Activated naive CD4-positive, alpha-beta T cell treated with anti-CD3 and anti-CD28 coated beads, Interleukin-2, amount 10 ng/mL, durations not matched to agents 7 days and 5 days (primary cell): Measurements from ENCODE around the gene RYR2.
"Not testable (repeated sequence)": the region's sequence is repeated elsewhere in the genome, so short reads cannot be mapped to it uniquely, and the experiment has no call there.

Experiments
- CTCF ChIA-PET: fragments of 350-600 bp; sonication (Branson Sonifier 250); formaldehyde crosslinking; loops from one replicate; lab custom pipeline; 2021; ENCODE audit warnings: antibody characterized with exemption; lab: Charles Lee
- DNase-seq: peaks from one replicate; pipeline ENCODE4 v3.0.0-alpha.2; 2020
- H3K27ac Mint-ChIP-seq: one replicate; pipeline ENCODE4 v1.8.0; 2021; ENCODE audit warnings: mild to moderate bottlenecking, moderate library complexity, mixed read lengths
- H3K27me3 Mint-ChIP-seq: one replicate; pipeline ENCODE4 v1.8.0; 2021; ENCODE audit warnings: mild to moderate bottlenecking, mixed read lengths
- H3K36me3 Mint-ChIP-seq: one replicate; pipeline ENCODE4 v1.8.0; 2021; ENCODE audit warnings: mixed read lengths
- H3K4me1 Mint-ChIP-seq: one replicate; pipeline ENCODE4 v1.8.0; 2021; ENCODE audit warnings: mixed read lengths
- H3K4me3 Mint-ChIP-seq: one replicate; pipeline ENCODE4 v1.8.0; 2021; ENCODE audit warnings: mild to moderate bottlenecking, moderate library complexity, mixed read lengths
- H3K9me3 Mint-ChIP-seq: one replicate; pipeline ENCODE4 v1.8.0; 2021; ENCODE audit warnings: mixed read lengths

RYR2 gene

GRCh38 chr1:237232501-237232900, 190.5 kb downstream of the RYR2 start:
- no peak overlapping the region for H3K4me3 Mint-ChIP-seq
- no peak overlapping the region for H3K27ac Mint-ChIP-seq
- no peaks in the 10 kb centered on the region for H3K9me3 Mint-ChIP-seq
- no peaks in the 10 kb centered on the region for H3K4me1 Mint-ChIP-seq
- H3K36me3 Mint-ChIP-seq: no peaks in the 10 kb centered on the region
- DNase-seq: no peak
- CTCF ChIA-PET: no interaction called here
- no peaks in the 10 kb centered on the region for H3K27me3 Mint-ChIP-seq

DNA sequence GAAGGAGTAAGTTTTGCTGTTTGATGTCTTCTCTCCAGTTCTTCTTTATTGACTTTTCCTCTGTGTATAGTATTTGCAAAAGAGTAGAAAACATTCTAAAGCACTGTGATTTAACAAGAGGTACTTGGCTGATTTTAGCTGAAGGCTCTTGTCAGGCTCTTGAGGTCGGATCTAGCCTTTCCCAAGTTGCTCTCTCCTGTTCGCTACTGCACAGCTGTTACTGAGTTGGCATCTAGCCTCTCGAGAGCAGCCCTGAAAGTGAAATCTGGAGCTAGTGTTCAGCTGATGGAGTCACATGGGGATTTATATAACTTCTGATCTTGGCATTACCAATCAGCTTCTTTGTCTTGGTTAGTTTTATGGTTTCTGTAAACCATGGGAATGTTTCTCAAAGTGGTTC, 193.1 kb downstream of the RYR2 start:
- H3K4me1 Mint-ChIP-seq: no peaks in the 10 kb centered on the region
- CTCF ChIA-PET: no interaction called here
- H3K27ac Mint-ChIP-seq: no peak overlapping the region
- DNase-seq: no peak
- H3K27me3 Mint-ChIP-seq: no peaks in the 10 kb centered on the region
- H3K36me3 Mint-ChIP-seq: no peaks in the 10 kb centered on the region
- H3K9me3 Mint-ChIP-seq: no peaks in the 10 kb centered on the region
- H3K4me3 Mint-ChIP-seq: no peak overlapping the region

DNA sequence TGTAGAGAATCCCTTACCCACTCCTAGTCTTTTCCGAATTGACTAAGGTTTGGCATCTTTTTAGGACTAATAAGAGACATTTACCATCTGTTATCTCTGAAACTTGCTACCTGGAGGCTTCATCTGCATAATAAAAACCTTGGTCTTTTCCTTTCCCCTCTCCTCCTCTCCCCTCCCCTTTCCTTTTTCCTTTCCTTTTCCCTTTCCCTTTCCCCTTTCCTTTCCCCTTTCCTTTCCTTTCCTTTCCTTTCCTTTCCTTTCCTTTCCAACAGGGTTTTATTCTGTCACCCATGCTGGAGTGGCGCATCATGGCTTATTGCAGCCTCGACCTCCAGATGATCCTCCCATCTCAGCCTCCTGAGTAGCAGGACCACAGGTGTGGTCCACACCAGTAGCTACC, 195.7 kb downstream of the RYR2 start:
- H3K27ac Mint-ChIP-seq: no peak overlapping the region
- no peaks in the 10 kb centered on the region for H3K27me3 Mint-ChIP-seq
- no peak for DNase-seq
- H3K9me3 Mint-ChIP-seq: no peaks in the 10 kb centered on the region
- H3K4me3 Mint-ChIP-seq: no peak overlapping the region
- CTCF ChIA-PET: no interaction called here
- no peaks in the 10 kb centered on the region for H3K4me1 Mint-ChIP-seq
- no peaks in the 10 kb centered on the region for H3K36me3 Mint-ChIP-seq

DNA sequence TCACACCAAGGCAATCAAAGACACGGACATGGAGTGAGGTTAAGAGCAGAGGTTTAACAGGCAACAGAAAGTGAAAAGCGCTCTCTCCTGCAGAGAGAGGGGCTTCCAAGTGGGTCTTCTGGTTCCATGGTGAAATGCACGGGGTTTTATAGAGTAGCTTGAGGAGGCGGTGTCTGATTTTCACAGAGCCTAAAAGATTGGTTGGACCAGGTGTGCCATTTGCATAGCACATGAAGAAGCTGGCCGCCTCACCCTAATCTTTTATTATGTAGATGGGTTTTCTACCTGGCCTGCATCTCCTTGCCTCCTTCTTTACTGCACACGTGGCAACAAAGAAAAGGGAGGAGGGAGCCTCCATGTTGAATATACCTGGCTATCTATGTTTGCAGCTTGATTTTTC, 197.3 kb downstream of the RYR2 start:
- no peak for DNase-seq
- Mint-ChIP-seq H3K36me3 (no peaks in the 10 kb centered on the region), H3K4me1 (no peaks in the 10 kb centered on the region), H3K4me3 (no peak overlapping the region), H3K27ac (no peak overlapping the region), H3K27me3 (no peaks in the 10 kb centered on the region), H3K9me3 (no peaks in the 10 kb centered on the region)
- CTCF ChIA-PET: no interaction called here

DNA sequence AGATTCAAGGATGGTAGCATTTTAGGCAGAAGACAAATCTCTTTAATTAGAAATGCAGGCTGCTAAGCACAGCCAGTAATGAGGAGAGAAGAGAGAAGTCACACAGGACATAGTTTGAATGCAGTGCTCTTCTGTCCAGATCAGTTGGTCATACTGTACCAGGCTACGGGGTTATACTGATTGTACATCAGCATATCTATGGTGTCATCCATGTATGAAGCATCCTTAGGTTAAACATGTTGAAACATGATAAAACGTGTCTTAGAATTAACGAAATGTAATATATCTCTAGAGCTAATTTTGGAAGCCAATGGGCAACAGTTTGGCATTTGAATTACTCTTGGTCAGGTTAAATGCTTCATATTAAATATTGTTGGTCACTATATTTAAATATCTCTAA, 199.1 kb downstream of the RYR2 start:
- Mint-ChIP-seq H3K27ac (no peak overlapping the region), H3K9me3 (no peaks in the 10 kb centered on the region), H3K4me1 (no peaks in the 10 kb centered on the region), H3K36me3 (no peaks in the 10 kb centered on the region), H3K27me3 (no peaks in the 10 kb centered on the region), H3K4me3 (no peak overlapping the region)
- CTCF ChIA-PET: no interaction called here
- no peak for DNase-seq

- H3K4me3 Mint-ChIP-seq: no peak overlapping the region
These were observed 202.8 kb downstream of the RYR2 start for GRCh38 chr1:237244778-237245177.

GRCh38 chr1:237247442-237247841, 205.5 kb downstream of the RYR2 start:
- Mint-ChIP-seq H3K4me1 (no peaks in the 10 kb centered on the region), H3K27ac (no peak overlapping the region), H3K36me3 (no peaks in the 10 kb centered on the region), H3K27me3 (no peaks in the 10 kb centered on the region), H3K9me3 (no peaks in the 10 kb centered on the region), H3K4me3 (no peak overlapping the region)
- DNase-seq: no peak
- CTCF ChIA-PET: no interaction called here

More at GRCh38 chr1:237244778-237245177, 202.8 kb downstream of the RYR2 start:
- H3K4me1 Mint-ChIP-seq: no peaks in the 10 kb centered on the region
- CTCF ChIA-PET: no interaction called here
- no peak for DNase-seq
- H3K27ac Mint-ChIP-seq: no peak overlapping the region
- no peaks in the 10 kb centered on the region for H3K9me3 Mint-ChIP-seq
- H3K27me3 Mint-ChIP-seq: no peaks in the 10 kb centered on the region
- no peaks in the 10 kb centered on the region for H3K36me3 Mint-ChIP-seq

GRCh38 chr1:237249120-237249519, 207.1 kb downstream of the RYR2 start:
- Mint-ChIP-seq H3K27ac (no peak overlapping the region), H3K4me1 (no peaks in the 10 kb centered on the region), H3K9me3 (no peaks in the 10 kb centered on the region), H3K36me3 (no peaks in the 10 kb centered on the region), H3K27me3 (no peaks in the 10 kb centered on the region), H3K4me3 (no peak overlapping the region)
- DNase-seq: no peak
- CTCF ChIA-PET: no interaction called here

DNA sequence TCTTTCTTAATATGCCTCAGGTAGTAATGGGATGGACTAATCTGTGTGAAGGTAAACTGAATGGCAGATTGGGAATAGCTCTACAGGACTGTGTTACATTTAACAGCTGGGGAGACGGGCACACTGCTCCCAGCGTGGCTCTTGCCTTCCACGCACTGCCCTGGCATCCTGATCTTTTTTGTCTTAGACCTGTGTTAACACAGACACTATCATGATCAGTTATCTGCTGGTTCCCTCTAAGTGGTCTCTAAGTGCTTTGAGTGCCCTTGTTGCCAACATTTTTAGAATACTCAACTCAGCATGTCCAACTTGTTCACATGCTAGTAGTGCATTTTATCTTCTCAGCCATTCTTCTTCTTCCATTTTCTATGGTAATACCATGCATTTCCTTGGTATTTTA, 208.1 kb downstream of the RYR2 start:
- Mint-ChIP-seq H3K9me3 (no peaks in the 10 kb centered on the region), H3K27ac (no peak overlapping the region), H3K36me3 (no peaks in the 10 kb centered on the region), H3K4me1 (no peaks in the 10 kb centered on the region), H3K27me3 (no peaks in the 10 kb centered on the region), H3K4me3 (no peak overlapping the region)
- CTCF ChIA-PET: no interaction called here
- no peak for DNase-seq

GRCh38 chr1:237255071-237255470, 213.1 kb downstream of the RYR2 start:
- DNase-seq: no peak
- H3K36me3 Mint-ChIP-seq: no peaks in the 10 kb centered on the region
- H3K4me1 Mint-ChIP-seq: no peaks in the 10 kb centered on the region
- no peak overlapping the region for H3K4me3 Mint-ChIP-seq
- CTCF ChIA-PET: no interaction called here
- no peaks in the 10 kb centered on the region for H3K9me3 Mint-ChIP-seq
- no peaks in the 10 kb centered on the region for H3K27me3 Mint-ChIP-seq
- no peak overlapping the region for H3K27ac Mint-ChIP-seq

GRCh38 chr1:237258871-237259270, 216.9 kb downstream of the RYR2 start:
- CTCF ChIA-PET: no interaction called here
- Mint-ChIP-seq H3K36me3 (no peaks in the 10 kb centered on the region), H3K4me3 (no peak overlapping the region), H3K27ac (no peak overlapping the region), H3K9me3 (no peaks in the 10 kb centered on the region), H3K4me1 (no peaks in the 10 kb centered on the region), H3K27me3 (no peaks in the 10 kb centered on the region)
- no peak for DNase-seq

DNA sequence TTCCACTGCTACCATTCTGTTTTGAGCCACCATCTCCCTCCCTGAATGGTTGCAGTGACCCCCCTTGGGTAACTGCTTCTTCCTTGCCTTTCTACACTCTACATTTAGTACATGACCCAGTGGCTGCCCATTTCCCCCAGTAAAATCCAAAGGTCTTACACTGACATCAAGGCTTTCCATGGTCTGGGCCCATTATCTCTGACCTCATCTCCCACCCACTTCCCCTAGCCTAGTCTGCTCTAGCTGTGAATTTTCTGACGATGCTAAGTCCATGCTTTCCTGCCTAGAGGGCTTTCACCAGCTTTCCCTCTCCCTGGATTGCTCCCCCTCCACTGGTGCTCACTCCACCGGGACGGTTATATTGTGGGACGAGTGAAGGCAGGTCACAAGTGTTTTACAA, 219.2 kb downstream of the RYR2 start:
- no peak overlapping the region for H3K27ac Mint-ChIP-seq
- H3K27me3 Mint-ChIP-seq: no peaks in the 10 kb centered on the region
- no peaks in the 10 kb centered on the region for H3K9me3 Mint-ChIP-seq
- CTCF ChIA-PET: no interaction called here
- H3K36me3 Mint-ChIP-seq: no peaks in the 10 kb centered on the region
- H3K4me1 Mint-ChIP-seq: no peaks in the 10 kb centered on the region
- DNase-seq: no peak
- no peak overlapping the region for H3K4me3 Mint-ChIP-seq

DNA sequence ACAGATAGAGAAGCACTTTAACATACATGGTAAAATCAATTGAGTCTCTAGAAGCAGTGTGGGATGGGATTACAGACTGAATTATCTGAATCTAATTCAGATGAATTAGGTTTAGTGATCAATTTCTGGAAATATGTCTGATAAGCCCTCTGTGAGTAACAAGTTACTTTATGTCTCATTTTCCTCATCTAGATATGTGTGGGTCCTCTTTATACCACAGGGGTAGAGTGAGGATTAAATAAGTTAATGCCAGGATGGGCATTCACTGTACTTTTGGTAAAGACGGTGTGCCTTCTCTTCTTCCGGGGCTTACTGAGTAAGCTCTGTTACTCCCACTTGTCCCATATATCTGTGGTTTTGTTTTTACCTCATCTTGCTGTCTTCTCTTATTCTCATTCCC, 225.8 kb downstream of the RYR2 start:
- Mint-ChIP-seq H3K27ac (no peak overlapping the region), H3K36me3 (no peaks in the 10 kb centered on the region), H3K4me3 (no peak overlapping the region), H3K9me3 (no peaks in the 10 kb centered on the region), H3K4me1 (no peaks in the 10 kb centered on the region), H3K27me3 (no peaks in the 10 kb centered on the region)
- DNase-seq: no peak
- CTCF ChIA-PET: no interaction called here

GRCh38 chr1:237269938-237270337, 228.0 kb downstream of the RYR2 start:
- Mint-ChIP-seq H3K4me3 (no peak overlapping the region), H3K27me3 (no peaks in the 10 kb centered on the region), H3K9me3 (no peaks in the 10 kb centered on the region), H3K27ac (no peak overlapping the region), H3K4me1 (no peaks in the 10 kb centered on the region), H3K36me3 (no peaks in the 10 kb centered on the region)
- CTCF ChIA-PET: no interaction called here
- no peak for DNase-seq

DNA sequence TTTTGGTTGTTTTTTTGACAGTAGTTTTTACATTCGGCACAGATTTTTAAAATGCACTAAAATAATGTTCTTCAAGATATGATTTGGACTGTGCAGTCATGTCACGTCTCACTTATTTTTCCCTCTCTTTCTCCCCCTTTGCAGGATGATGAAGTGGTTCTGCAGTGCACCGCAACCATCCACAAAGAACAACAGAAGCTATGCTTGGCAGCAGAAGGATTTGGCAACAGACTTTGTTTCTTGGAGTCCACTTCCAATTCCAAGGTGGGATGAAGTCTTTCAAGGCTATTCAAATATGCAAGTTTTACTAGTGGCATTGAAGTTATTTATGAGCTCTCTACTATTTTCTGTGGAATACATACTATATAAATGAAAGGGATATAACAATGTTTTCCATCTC, 228.4 kb downstream of the RYR2 start:
- CTCF ChIA-PET: no interaction called here
- DNase-seq: no peak
- no peaks in the 10 kb centered on the region for H3K9me3 Mint-ChIP-seq
- H3K36me3 Mint-ChIP-seq: no peaks in the 10 kb centered on the region
- no peak overlapping the region for H3K27ac Mint-ChIP-seq
- no peak overlapping the region for H3K4me3 Mint-ChIP-seq
- H3K27me3 Mint-ChIP-seq: no peaks in the 10 kb centered on the region
- no peaks in the 10 kb centered on the region for H3K4me1 Mint-ChIP-seq

GRCh38 chr1:237277994-237278393, 236.0 kb downstream of the RYR2 start:
- not testable (repeated sequence) for H3K4me3 Mint-ChIP-seq, H3K9me3 Mint-ChIP-seq

More at GRCh38 chr1:237277994-237278393, 236.0 kb downstream of the RYR2 start:
- H3K27me3 Mint-ChIP-seq, H3K27ac Mint-ChIP-seq, H3K4me1 Mint-ChIP-seq, H3K36me3 Mint-ChIP-seq, CTCF ChIA-PET, DNase-seq: not testable (repeated sequence)
